Measurements from ENCODE around the gene SMAD3. TPM values are rescaled to one million over a fixed set of nuclear protein-coding genes. Genes with fewer than 3 reads are reported as not detected.

Gene SMAD3
- total and polyA plus RNA-seq, 2 donors (not counting 1 experiment from before 2014, with no cell fraction given): 55.9 to 163 TPM

DNA sequence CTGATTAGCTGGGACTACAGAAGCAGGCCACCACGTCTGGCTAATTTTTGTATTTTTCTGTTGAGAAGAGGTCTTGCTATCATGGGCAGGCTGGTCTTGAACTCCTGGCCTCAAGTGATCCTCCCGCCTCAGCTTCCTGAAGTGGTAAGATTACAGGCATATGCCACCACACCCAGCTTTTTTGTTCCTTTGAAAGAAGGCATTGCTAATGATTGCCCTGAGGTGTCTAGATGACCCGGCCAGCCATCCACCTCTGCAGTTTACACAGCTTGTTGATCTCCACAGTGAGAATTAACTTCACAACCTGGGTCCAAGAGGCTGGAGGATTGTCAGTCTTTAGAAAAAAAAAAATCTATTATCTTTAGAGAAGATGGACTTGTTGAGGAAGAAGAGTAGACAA, 58.7 kb downstream of the SMAD3 start:
- no peaks in the 10 kb centered on the region for H3K9me3 ChIP-seq (ENCODE audit: control extremely low read depth in 1 of 3, control insufficient read depth in 2 of 3, insufficient read depth in 1 of 3, low read length in 2 of 3)
- TF ChIP-seq EZH2 (IDR thresholded peaks at IDR 0.05; ENCODE audit: borderline replicate concordance, insufficient read depth, low read depth, low read length, poor library complexity, severe bottlenecking): no peak
- TF ChIP-seq, protein P1, sequence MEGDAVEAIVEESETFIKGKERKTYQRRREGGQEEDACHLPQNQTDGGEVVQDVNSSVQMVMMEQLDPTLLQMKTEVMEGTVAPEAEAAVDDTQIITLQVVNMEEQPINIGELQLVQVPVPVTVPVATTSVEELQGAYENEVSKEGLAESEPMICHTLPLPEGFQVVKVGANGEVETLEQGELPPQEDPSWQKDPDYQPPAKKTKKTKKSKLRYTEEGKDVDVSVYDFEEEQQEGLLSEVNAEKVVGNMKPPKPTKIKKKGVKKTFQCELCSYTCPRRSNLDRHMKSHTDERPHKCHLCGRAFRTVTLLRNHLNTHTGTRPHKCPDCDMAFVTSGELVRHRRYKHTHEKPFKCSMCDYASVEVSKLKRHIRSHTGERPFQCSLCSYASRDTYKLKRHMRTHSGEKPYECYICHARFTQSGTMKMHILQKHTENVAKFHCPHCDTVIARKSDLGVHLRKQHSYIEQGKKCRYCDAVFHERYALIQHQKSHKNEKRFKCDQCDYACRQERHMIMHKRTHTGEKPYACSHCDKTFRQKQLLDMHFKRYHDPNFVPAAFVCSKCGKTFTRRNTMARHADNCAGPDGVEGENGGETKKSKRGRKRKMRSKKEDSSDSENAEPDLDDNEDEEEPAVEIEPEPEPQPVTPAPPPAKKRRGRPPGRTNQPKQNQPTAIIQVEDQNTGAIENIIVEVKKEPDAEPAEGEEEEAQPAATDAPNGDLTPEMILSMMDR (IDR thresholded peaks at IDR 0.05): no peak
- no peak overlapping the region for H3K4me2 ChIP-seq (replicated peaks; ENCODE audit: low read depth, low read length, poor library complexity, severe bottlenecking)
- Mint-ChIP-seq H3K9me3 (ENCODE audit: insufficient read depth) (no peaks in the 10 kb centered on the region), H3K27me3 (no peaks in the 10 kb centered on the region), H3K27ac (peak overlapping the region; percentile 70), H3K4me3 (no peak overlapping the region), H3K4me1 (peaks cover 87% of the 10 kb centered on the region)
- peaks cover 2 to 32% of the 10 kb centered on the region in 2 experiments for H3K36me3 ChIP-seq (replicated peaks in 1 of 2; ENCODE audit: control extremely low read depth in 1 of 2, control insufficient read depth in 1 of 2, extremely low read depth in 1 of 2, insufficient read depth in 2 of 2, low read length in 1 of 2)
- peaks cover 100% of the 10 kb centered on the region for H3K79me2 ChIP-seq (ENCODE audit: control insufficient read depth, insufficient read depth, low read length)
- DNase-seq (no peak), ATAC-seq (ENCODE audit: low read depth) (no peak)
- peak overlapping the region; percentile 9 to 53 for H3K27ac ChIP-seq (ENCODE audit: low read length in 2 of 2)
- intact Hi-C loops (cut with micrococcal nuclease): no loop called here
- CTCF ChIA-PET: interaction anchor here (0.7 to 10.5 kb wide), 7 partner anchors 13 to 57 kb away, joined by 3 to 102 read pairs (median 4); no protein-coding TSS in a partner anchor
- H4K20me1 ChIP-seq (ENCODE audit: control insufficient read depth, insufficient read depth, low read length, poor library complexity, severe bottlenecking): peaks cover 17% of the 10 kb centered on the region
- H2AFZ ChIP-seq (ENCODE audit: insufficient read depth, low read depth, low read length, poor library complexity, severe bottlenecking): no peak overlapping the region
- no peaks in the 10 kb centered on the region for H3K27me3 ChIP-seq (replicated peaks in 1 of 4; ENCODE audit: control extremely low read depth in 1 of 4, control insufficient read depth in 3 of 4, insufficient read depth in 4 of 4, low read length in 3 of 4)
- POLR2A ChIA-PET: interaction anchor here (0.6 kb wide), 1 partner anchor 40 kb away, joined by 3 read pairs; no protein-coding TSS in a partner anchor
- no CpG with 5 or more reads among the region's 3 CpGs for WGBS (ENCODE audit: insufficient coverage)
- no peak overlapping the region for H3K9ac ChIP-seq (ENCODE audit: low read length)
- peaks cover 65 to 83% of the 10 kb centered on the region in 2 donors for H3K4me1 ChIP-seq (ENCODE audit: control insufficient read depth in 2 of 2, insufficient read depth in 2 of 2, low read length in 2 of 2)
- H3K4me3 ChIP-seq (ENCODE audit: control extremely low read depth in 1 of 5, extremely low read depth in 1 of 5, insufficient read depth in 1 of 5, low read depth in 2 of 5, low read length in 4 of 5): no peak overlapping the region

DNA sequence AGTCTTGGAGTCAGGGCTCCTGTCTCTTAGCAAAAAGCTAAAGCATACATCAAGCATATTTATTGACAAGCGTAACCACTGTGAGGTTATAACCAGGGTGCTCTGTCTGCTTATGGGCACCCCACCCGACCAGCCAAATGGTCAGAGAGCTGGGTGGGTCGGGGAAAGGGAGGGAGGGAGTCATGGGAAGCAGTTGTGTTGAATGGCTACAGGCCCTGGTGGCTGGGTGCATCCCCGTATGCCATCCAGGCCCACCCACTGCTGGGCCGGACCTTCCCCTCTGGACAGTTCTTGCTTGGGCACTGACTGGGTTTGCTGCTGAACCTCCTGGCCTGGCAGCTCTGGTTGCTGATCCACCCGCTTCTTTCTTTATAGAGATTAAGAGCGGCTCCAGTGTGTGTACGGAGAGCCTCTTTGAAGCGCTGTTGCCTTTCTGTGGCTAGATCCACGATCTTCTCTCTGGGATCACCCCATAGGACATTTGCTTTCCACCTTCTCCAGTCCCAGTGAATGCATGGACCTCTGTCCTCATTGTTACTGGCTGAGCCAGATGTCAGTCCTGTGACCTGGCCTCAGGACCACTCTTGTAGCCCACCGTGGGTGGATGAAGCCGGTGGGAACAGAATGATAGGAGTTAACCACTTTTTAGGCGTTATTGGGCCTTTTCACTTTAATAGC, 59.6 kb downstream of the SMAD3 start:
- no peak overlapping the region for H3K4me2 ChIP-seq (replicated peaks; ENCODE audit: low read depth, low read length, poor library complexity, severe bottlenecking)
- Mint-ChIP-seq H3K27me3 (no peaks in the 10 kb centered on the region), H3K27ac (peak overlapping the region; percentile 85), H3K9me3 (ENCODE audit: insufficient read depth) (no peaks in the 10 kb centered on the region), H3K4me1 (peaks cover 87% of the 10 kb centered on the region), H3K4me3 (peak overlapping the region; percentile 5)
- ChIA-PET POLR2A (interaction anchor here (0.9 kb wide), 3 partner anchors 17 to 44 kb away, joined by 3 read pairs; no protein-coding TSS in a partner anchor), CTCF (interaction anchor here (1.5 to 10.5 kb wide), 3 partner anchors 14 to 58 kb away, joined by 4 to 102 read pairs (median 4); no protein-coding TSS in a partner anchor)
- DNase-seq: no peak
- H3K4me3 ChIP-seq (ENCODE audit: control extremely low read depth in 1 of 5, extremely low read depth in 1 of 5, insufficient read depth in 1 of 5, low read depth in 2 of 5, low read length in 4 of 5): no peak overlapping the region
- no peak overlapping the region for H3K9ac ChIP-seq (ENCODE audit: low read length)
- peak overlapping the region in 1 of 2 donors; percentile 53 for H3K27ac ChIP-seq (ENCODE audit: low read length in 2 of 2)
- peaks cover 55 to 78% of the 10 kb centered on the region in 2 donors for H3K4me1 ChIP-seq (ENCODE audit: control insufficient read depth in 2 of 2, insufficient read depth in 2 of 2, low read length in 2 of 2)
- H4K20me1 ChIP-seq (ENCODE audit: control insufficient read depth, insufficient read depth, low read length, poor library complexity, severe bottlenecking): peaks cover 22% of the 10 kb centered on the region
- intact Hi-C loops (cut with micrococcal nuclease): no loop called here
- H3K27me3 ChIP-seq (replicated peaks in 1 of 4; ENCODE audit: control extremely low read depth in 1 of 4, control insufficient read depth in 3 of 4, insufficient read depth in 4 of 4, low read length in 3 of 4): no peaks in the 10 kb centered on the region
- no peak overlapping the region for H2AFZ ChIP-seq (ENCODE audit: insufficient read depth, low read depth, low read length, poor library complexity, severe bottlenecking)
- TF ChIP-seq, protein P1 (IDR thresholded peaks at IDR 0.05): no peak
- TF ChIP-seq EZH2 (IDR thresholded peaks at IDR 0.05; ENCODE audit: borderline replicate concordance, insufficient read depth, low read depth, low read length, poor library complexity, severe bottlenecking): no peak
- H3K79me2 ChIP-seq (ENCODE audit: control insufficient read depth, insufficient read depth, low read length): peaks cover 99% of the 10 kb centered on the region
- peaks cover 2 to 32% of the 10 kb centered on the region in 2 experiments for H3K36me3 ChIP-seq (replicated peaks in 1 of 2; ENCODE audit: control extremely low read depth in 1 of 2, control insufficient read depth in 1 of 2, extremely low read depth in 1 of 2, insufficient read depth in 2 of 2, low read length in 1 of 2)
- no peak for ATAC-seq (ENCODE audit: low read depth)
- H3K9me3 ChIP-seq (ENCODE audit: control extremely low read depth in 1 of 3, control insufficient read depth in 2 of 3, insufficient read depth in 1 of 3, low read length in 2 of 3): no peaks in the 10 kb centered on the region
- 80% methylated on average over 12 of the region's 13 CpGs for WGBS (ENCODE audit: insufficient coverage)
